Stimulated activated CD8-positive, alpha-beta memory T cell treated with anti-CD3 and anti-CD28 coated beads, Interleukin-15, amount 100 ng/mL, for 48 hours (primary cell): Measurements from ENCODE around the gene MTA1.
A peak's percentile ranks its signal among the peaks of the same experiment; 100 is the strongest.

Experiments
- DNase-seq, 2 donors: peaks; one replicate each; pipeline ENCODE4 v3.0.0-alpha.2; 2020; ENCODE audit warnings: low read depth in 2 of 2

Gene MTA1

GRCh38 chr14:105386581-105387529 is 32.8 kb upstream of the MTA1 start:
- DNase-seq = no peak

- no peak for DNase-seq
These were observed 32.1 kb upstream of the MTA1 start for GRCh38 chr14:105387530-105387922.

GRCh38 chr14:105388110-105388951 is 31.3 kb upstream of the MTA1 start:
- no peak for DNase-seq

- DNase-seq = no peak
These were observed 30.7 kb upstream of the MTA1 start for GRCh38 chr14:105388976-105389375.

GRCh38 chr14:105389534-105389933 is 30.1 kb upstream of the MTA1 start:
- DNase-seq = no peak

GRCh38 chr14:105389976-105390848 is 29.4 kb upstream of the MTA1 start:
- DNase-seq = no peak

- DNase-seq = no peak
These were observed 28.7 kb upstream of the MTA1 start for GRCh38 chr14:105390849-105391500.

- no peak for DNase-seq
These were observed 28.1 kb upstream of the MTA1 start for GRCh38 chr14:105391541-105391940.

GRCh38 chr14:105392131-105393090 is 27.2 kb upstream of the MTA1 start:
- no peak for DNase-seq

- DNase-seq = no peak
These were observed 26.5 kb upstream of the MTA1 start for GRCh38 chr14:105393151-105393550.

GRCh38 chr14:105394714-105395537 is 24.7 kb upstream of the MTA1 start:
- no peak for DNase-seq

GRCh38 chr14:105395538-105395854 is 24.1 kb upstream of the MTA1 start:
- DNase-seq = no peak

GRCh38 chr14:105397350-105397931 is 22.2 kb upstream of the MTA1 start:
- DNase-seq = no peak

GRCh38 chr14:105398044-105398725 is 21.4 kb upstream of the MTA1 start, which contains the start of gene TEX22:
TEX22 (plus strand) TSS chr14:105398538; CDS start chr14:105399341, 803 bp downstream.
- peak; percentile 89 to 91 for DNase-seq

GRCh38 chr14:105398726-105399465 is 20.7 kb upstream of the MTA1 start:
- peak in 1 of 2 donors; percentile 21 for DNase-seq

- DNase-seq = no peak
These were observed 20.2 kb upstream of the MTA1 start for GRCh38 chr14:105399466-105399775.

GRCh38 chr14:105400016-105400415 is 19.6 kb upstream of the MTA1 start:
- DNase-seq = no peak

- DNase-seq = no peak
These were observed 17.9 kb upstream of the MTA1 start for GRCh38 chr14:105401699-105402098.
